CD14-positive monocyte (primary cell): ENCODE data around the gene RNF225. TPM values are rescaled to one million over a fixed set of nuclear protein-coding genes. Genes with fewer than 3 reads are reported as not detected.

Source experiments
- DNase-seq, 3 donors: peaks; one replicate each; pipeline ENCODE4 v3.0.0-alpha.2; 2011 to 2022
- H2AFZ ChIP-seq: 2 replicates; pipeline ENCODE4 v1.6.0; 2012; ENCODE audit warnings: mild to moderate bottlenecking, low read depth, low read length, inconsistent platforms; ENCODE audit not compliant: insufficient read depth, poor library complexity, severe bottlenecking
- H3K27ac ChIP-seq, 2 donors: 1 replicate in 1 of 2; 2 replicates in 1 of 2; pipeline ENCODE4 v1.5.1; 2012 to 2013; ENCODE audit warnings: low read length in 2 of 2, control low read depth in 1 of 2, inconsistent platforms in 1 of 2, low read depth in 1 of 2, mild to moderate bottlenecking in 1 of 2
- H3K27me3 ChIP-seq, 2 donors: one replicate each; pipeline versions ENCODE4 v1.6.0 to v1.6.1; 2011 to 2013; ENCODE audit warnings: low read length in 2 of 2; ENCODE audit not compliant: control insufficient read depth in 2 of 2, insufficient read depth in 2 of 2
- H3K36me3 ChIP-seq, 2 donors: replicated peaks in 1 of 2; 1 replicate in 1 of 2; 2 replicates in 1 of 2; pipeline versions ENCODE4 v1.5.1 to v1.6.1; 2012 to 2013; ENCODE audit warnings: low read length in 2 of 2, control low read depth in 1 of 2, inconsistent platforms in 1 of 2, mild to moderate bottlenecking in 1 of 2; ENCODE audit not compliant: insufficient read depth in 2 of 2, control insufficient read depth in 1 of 2
- H3K4me1 ChIP-seq, 2 donors: 1 replicate in 1 of 2; 2 replicates in 1 of 2; pipeline versions ENCODE4 v1.5.1 to v1.6.1; 2012 to 2013; ENCODE audit warnings: low read length in 2 of 2, control low read depth in 1 of 2, inconsistent platforms in 1 of 2, mild to moderate bottlenecking in 1 of 2, moderate library complexity in 1 of 2; ENCODE audit not compliant: insufficient read depth in 2 of 2, control insufficient read depth in 1 of 2
- H3K4me2 ChIP-seq: replicated peaks from 2 replicates; pipeline ENCODE3; 2012; ENCODE audit warnings: low read length, moderate library complexity, mild to moderate bottlenecking; ENCODE audit not compliant: poor library complexity, severe bottlenecking; ENCODE audit errors: extremely low read depth
- H3K4me3 ChIP-seq, 3 experiments: fragments of 200-600 bp in 1 of 3; sonication (generic) in 1 of 3; replicated peaks in 1 of 3; 1 replicate in 2 of 3; 2 replicates in 1 of 3; pipeline ENCODE4 v1.5.1; 2011 to 2013; ENCODE audit warnings: low read length in 3 of 3, mild to moderate bottlenecking in 3 of 3, control low read depth in 2 of 3, low read depth in 2 of 3, inconsistent platforms in 1 of 3, moderate library complexity in 1 of 3
- H3K79me2 ChIP-seq: 2 replicates; pipeline ENCODE4 v1.6.0; 2012; ENCODE audit warnings: mild to moderate bottlenecking, control low read depth, inconsistent platforms, low read length, moderate library complexity; ENCODE audit not compliant: insufficient read depth
- H3K9ac ChIP-seq: 2 replicates; pipeline ENCODE4 v1.6.0; 2017; ENCODE audit warnings: low read length, mild to moderate bottlenecking; ENCODE audit not compliant: insufficient read depth, poor library complexity, severe bottlenecking
- H3K9me3 ChIP-seq, 2 donors: replicated peaks in 1 of 2; 1 replicate in 1 of 2; 2 replicates in 1 of 2; pipeline versions ENCODE4 v1.5.1 to v1.6.1; 2012 to 2013; ENCODE audit warnings: low read length in 2 of 2, control low read depth in 1 of 2; ENCODE audit not compliant: control insufficient read depth in 1 of 2, insufficient read depth in 1 of 2
- H4K20me1 ChIP-seq: 2 replicates; pipeline ENCODE4 v1.6.0; 2012; ENCODE audit warnings: mild to moderate bottlenecking, low read length, control low read depth, moderate library complexity; ENCODE audit not compliant: insufficient read depth
- H3K27ac Mint-ChIP-seq, 7 donors: one replicate each; pipeline ENCODE4 v1.8.0; 2020; ENCODE audit warnings: mild to moderate bottlenecking in 7 of 7, mixed read lengths in 7 of 7, moderate library complexity in 6 of 7, inconsistent platforms in 2 of 7
- H3K27me3 Mint-ChIP-seq, 3 donors: one replicate each; pipeline ENCODE4 v1.8.0; 2021 to 2022; ENCODE audit warnings: low read depth in 3 of 3, mild to moderate bottlenecking in 3 of 3, mixed read lengths in 3 of 3, moderate library complexity in 3 of 3, inconsistent platforms in 1 of 3
- H3K36me3 Mint-ChIP-seq, 2 donors: one replicate each; pipeline ENCODE4 v1.8.0; 2020; ENCODE audit warnings: mixed read lengths in 2 of 2, inconsistent platforms in 1 of 2, mild to moderate bottlenecking in 1 of 2
- H3K4me1 Mint-ChIP-seq: one replicate; pipeline ENCODE4 v1.8.0; 2020; ENCODE audit warnings: mild to moderate bottlenecking, mixed read lengths
- H3K4me3 Mint-ChIP-seq, 2 donors: one replicate each; pipeline ENCODE4 v1.8.0; 2020; ENCODE audit warnings: mild to moderate bottlenecking in 2 of 2, mixed read lengths in 2 of 2, moderate library complexity in 1 of 2
- H3K9me3 Mint-ChIP-seq, 7 donors: one replicate each; pipeline ENCODE4 v1.8.0; 2020 to 2022; ENCODE audit warnings: mixed read lengths in 7 of 7, mild to moderate bottlenecking in 6 of 7, moderate library complexity in 6 of 7, inconsistent platforms in 2 of 7
- CTCF ChIP-seq: fragments of 200-600 bp; IDR thresholded peaks from one replicate; pipeline ENCODE4 v1.8.0; 2022; ENCODE audit warnings: antibody characterized with exemption, mild to moderate bottlenecking
- WGBS: methylation state at CpG from one replicate; pipeline ENCODE4 v1.1.5; 2013; ENCODE audit warnings: missing lambda C conversion rate; ENCODE audit not compliant: insufficient coverage; 5-methylcytosine and 5-hydroxymethylcytosine counted together
- intact Hi-C, 2 donors: fragments of 100-400 bp; cut with micrococcal nuclease; formaldehyde crosslinking; loops; one replicate each; pipeline versions ENCODE4 v1.15.0 to v1.15.1; 2023
- polyA plus RNA-seq, 3 donors: library from polyadenylated mRNA; depleted of rRNA in 1 of 3; unstranded in 2 of 3; stranded (reverse) in 1 of 3; fragments of 300-500 nt in 2 of 3; fragments of >200 nt in 1 of 3; fragmentation: Illumina TruSeq in 2 of 3; gene quantifications; 1 replicate in 2 of 3; 2 replicates in 1 of 3; pipeline ENCODE4 v1.2.3, GENCODE V29; 2012 to 2021

RNF225 gene
- polyA plus RNA-seq, 3 donors, result not detected

DNA sequence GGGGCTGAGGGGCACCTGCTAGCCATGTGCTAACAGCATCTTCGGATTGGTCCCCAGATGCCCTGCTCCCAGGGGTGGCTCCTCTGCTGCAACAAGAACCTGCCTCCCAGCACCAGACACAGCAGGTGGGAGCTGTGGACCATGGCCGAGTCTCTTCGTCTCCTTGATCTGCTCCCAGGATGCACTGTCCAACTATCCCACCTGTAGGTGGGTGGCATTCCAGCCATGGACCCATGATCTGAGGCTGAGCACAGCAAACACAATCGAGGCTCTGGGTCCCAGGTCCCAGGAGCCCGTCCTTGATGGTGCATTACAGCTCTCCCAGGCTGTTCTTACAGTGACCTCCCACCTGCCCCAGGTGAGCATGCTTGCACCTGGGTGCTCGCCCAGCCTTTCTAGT, 16.2 kb upstream of the RNF225 start:
- Mint-ChIP-seq H3K36me3 (peaks cover 0 to 3% of the 10 kb centered on the region in 2 donors), H3K27ac (no peak overlapping the region), H3K4me1 (peaks cover 19% of the 10 kb centered on the region), H3K27me3 (peaks cover 0 to 2% (median 0%) of the 10 kb centered on the region in 3 donors), H3K4me3 (no peak overlapping the region), H3K9me3 (peaks cover 0 to 2% (median 0%) of the 10 kb centered on the region in 7 donors)
- WGBS, result 94% methylated on average over 4 of the region's 6 CpGs
- TF ChIP-seq CTCF, result no peak
- H3K9ac ChIP-seq, result no peak overlapping the region
- H3K36me3 ChIP-seq, result no peaks in the 10 kb centered on the region
- DNase-seq, result no peak
- H3K4me1 ChIP-seq, result peaks cover 20 to 25% of the 10 kb centered on the region in 2 donors
- H4K20me1 ChIP-seq, result no peaks in the 10 kb centered on the region
- no peaks in the 10 kb centered on the region for H3K9me3 ChIP-seq
- no peak overlapping the region for H3K4me2 ChIP-seq
- H3K27me3 ChIP-seq, result no peaks in the 10 kb centered on the region
- intact Hi-C loops, result no loop called here
- no peak overlapping the region for H3K27ac ChIP-seq
- peak overlapping the region; percentile 99 for H2AFZ ChIP-seq
- H3K79me2 ChIP-seq, result no peaks in the 10 kb centered on the region
- no peak overlapping the region for H3K4me3 ChIP-seq

- H3K4me2 ChIP-seq, result peak overlapping the region; percentile 95
- H3K4me1 ChIP-seq, result peaks cover 20 to 25% of the 10 kb centered on the region in 2 donors
- no peak for DNase-seq
- peaks cover 0 to 3% of the 10 kb centered on the region in 2 donors for H3K36me3 Mint-ChIP-seq
- intact Hi-C loops, result loop anchor here (2.0 kb wide), 2 partner anchors 53 to 197 kb away; partner anchors contain the start of genes ZSCAN22 (in 2 of the 2) and ZNF274 (in 1 of the 2)
- no peaks in the 10 kb centered on the region for H3K79me2 ChIP-seq
- peaks cover 0 to 3% (median 0%) of the 10 kb centered on the region in 7 donors for H3K9me3 Mint-ChIP-seq
- H3K4me1 Mint-ChIP-seq, result peaks cover 22% of the 10 kb centered on the region
- 6% methylated on average over 23 of the region's 24 CpGs for WGBS
- H3K9ac ChIP-seq, result peak overlapping the region; percentile 80
- TF ChIP-seq CTCF, result no peak
- no peaks in the 10 kb centered on the region for H3K36me3 ChIP-seq
- H3K27ac Mint-ChIP-seq, result peak overlapping the region; percentile 2 to 97 (median 93)
- H3K27ac ChIP-seq, result peak overlapping the region; percentile 61 to 95
- H3K27me3 ChIP-seq, result no peaks in the 10 kb centered on the region
- H2AFZ ChIP-seq, result peak overlapping the region; percentile 99
- H3K9me3 ChIP-seq, result no peaks in the 10 kb centered on the region
- H3K4me3 Mint-ChIP-seq, result peak overlapping the region; percentile 82 to 92
- peaks cover 0 to 2% (median 0%) of the 10 kb centered on the region in 3 donors for H3K27me3 Mint-ChIP-seq
- no peaks in the 10 kb centered on the region for H4K20me1 ChIP-seq
- H3K4me3 ChIP-seq, result peak overlapping the region; percentile 54 to 86 (median 78)
These were observed 15.3 kb upstream of the RNF225 start for GRCh38 chr19:58380037-58380661.
